IMR-90 (cell line): ENCODE data around the gene IZUMO4. TPM values are rescaled to one million over a fixed set of nuclear protein-coding genes. Genes with fewer than 3 reads are reported as not detected.

Source experiments
- ATAC-seq: fragments of 200-7000 bp; cut with Tn5 transposase; 2 replicates; pipeline ENCODE4 v1.9.1; 2020; ENCODE audit warnings: low read depth, mild to moderate bottlenecking, moderate library complexity
- BruUV-seq: library from RNA; stranded (reverse); fragments of 400-500 nt; replicated peaks from 2 replicates; lab custom pipeline; 2021; lab: Mats Ljungman, UMichigan
- CTCF ChIA-PET: fragments of 300-600 bp; formaldehyde crosslinking; extraction: SDS; loops from one replicate; lab custom pipeline; 2021; ENCODE audit warnings: antibody characterized with exemption; lab: Yijun Ruan, JAX
- POLR2A ChIA-PET: fragments of 300-600 bp; sonication (Branson Sonifier 250); formaldehyde crosslinking; loops from one replicate; lab custom pipeline; 2022; ENCODE audit warnings: antibody characterized with exemption; ENCODE audit not compliant: unreplicated experiment; lab: Charles Lee
- DNase-seq: peaks from one replicate; pipeline ENCODE4 v3.0.0; 2013
- H2AFZ ChIP-seq: replicated peaks from 2 replicates; pipeline ENCODE3; 2013; ENCODE audit warnings: low read length, mild to moderate bottlenecking; ENCODE audit not compliant: poor library complexity
- H2AK5ac ChIP-seq: 2 replicates; pipeline ENCODE4 v1.6.1; 2013; ENCODE audit warnings: low read depth, low read length, inconsistent platforms
- H2AK9ac ChIP-seq: replicated peaks from 2 replicates; pipeline ENCODE3; 2013; ENCODE audit warnings: mild to moderate bottlenecking, low read depth, low read length, moderate library complexity; ENCODE audit not compliant: poor library complexity
- H2BK120ac ChIP-seq: 2 replicates; pipeline ENCODE4 v1.6.1; 2013; ENCODE audit warnings: low read depth, low read length, inconsistent platforms
- H2BK15ac ChIP-seq: 3 replicates; pipeline ENCODE4 v1.6.1; 2013; ENCODE audit warnings: low read depth, low read length, inconsistent platforms
- H2BK20ac ChIP-seq: 2 replicates; pipeline ENCODE4 v1.6.1; 2013; ENCODE audit warnings: low read depth, mild to moderate bottlenecking, inconsistent platforms, low read length, moderate library complexity
- H2BK5ac ChIP-seq: 2 replicates; pipeline ENCODE4 v1.6.1; 2013; ENCODE audit warnings: mild to moderate bottlenecking, low read depth, low read length, inconsistent platforms; ENCODE audit not compliant: poor library complexity, severe bottlenecking
- H3K14ac ChIP-seq: replicated peaks from 2 replicates; pipeline ENCODE4 v1.6.1; 2013; ENCODE audit warnings: low read depth, low read length, inconsistent platforms
- H3K18ac ChIP-seq: 2 replicates; pipeline ENCODE4 v1.6.1; 2013; ENCODE audit warnings: low read depth, low read length, control low read depth
- H3K23ac ChIP-seq: 2 replicates; pipeline ENCODE4 v1.6.1; 2013; ENCODE audit warnings: low read depth, low read length, inconsistent platforms
- H3K27ac ChIP-seq: 2 replicates; pipeline ENCODE4 v1.5.1; 2013; ENCODE audit warnings: mild to moderate bottlenecking, control low read depth, low read length; ENCODE audit not compliant: insufficient read depth
- H3K27me3 ChIP-seq: 2 replicates; pipeline ENCODE4 v1.6.1; 2013; ENCODE audit warnings: low read length; ENCODE audit not compliant: control insufficient read depth, insufficient read depth
- H3K36me3 ChIP-seq: 2 replicates; pipeline ENCODE4 v1.6.1; 2013; ENCODE audit warnings: low read length, mixed read lengths; ENCODE audit not compliant: control insufficient read depth, insufficient read depth
- H3K4ac ChIP-seq: 2 replicates; pipeline ENCODE4 v1.6.1; 2013; ENCODE audit warnings: low read depth, low read length, inconsistent platforms
- H3K4me1 ChIP-seq: 2 replicates; pipeline ENCODE4 v1.6.1; 2013; ENCODE audit warnings: low read length, mixed read lengths; ENCODE audit not compliant: control insufficient read depth, insufficient read depth
- H3K4me2 ChIP-seq: 2 replicates; pipeline ENCODE4 v1.6.1; 2013; ENCODE audit warnings: low read depth, mild to moderate bottlenecking, control low read depth, low read length, moderate library complexity
- H3K4me3 ChIP-seq: 2 replicates; pipeline ENCODE4 v1.5.1; 2013; ENCODE audit warnings: low read depth, mild to moderate bottlenecking, control low read depth, low read length, moderate library complexity; ENCODE audit not compliant: insufficient read depth
- H3K56ac ChIP-seq: 2 replicates; pipeline ENCODE4 v1.6.1; 2013; ENCODE audit warnings: low read length, inconsistent platforms; ENCODE audit not compliant: insufficient read depth; ENCODE audit errors: extremely low read depth
- H3K79me1 ChIP-seq, 2 experiments: 2 replicates each; pipeline ENCODE4 v1.6.1; 2013; ENCODE audit warnings: low read length in 2 of 2, inconsistent platforms in 1 of 2, low read depth in 1 of 2
- H3K9ac ChIP-seq: 2 replicates; pipeline ENCODE4 v1.6.1; 2013; ENCODE audit warnings: low read depth, low read length, control low read depth
- H3K9me1 ChIP-seq: 2 replicates; pipeline ENCODE4 v1.6.1; 2013; ENCODE audit warnings: low read length, inconsistent platforms; ENCODE audit not compliant: insufficient read depth
- H3K9me3 ChIP-seq: 2 replicates; pipeline ENCODE4 v1.6.1; 2013; ENCODE audit warnings: low read length; ENCODE audit not compliant: control insufficient read depth, insufficient read depth
- H4K20me1 ChIP-seq: 2 replicates; pipeline ENCODE4 v1.6.1; 2013; ENCODE audit warnings: low read length, inconsistent platforms; ENCODE audit not compliant: insufficient read depth
- H4K5ac ChIP-seq: 2 replicates; pipeline ENCODE4 v1.6.1; 2013; ENCODE audit warnings: mild to moderate bottlenecking, low read depth, low read length, control low read depth
- H4K8ac ChIP-seq, 2 experiments: 2 replicates each; pipeline ENCODE4 v1.6.1; 2013; ENCODE audit warnings: low read depth in 2 of 2, low read length in 2 of 2, control low read depth in 1 of 2, inconsistent platforms in 1 of 2
- H4K91ac ChIP-seq: 2 replicates; pipeline ENCODE4 v1.6.1; 2013; ENCODE audit warnings: low read depth, low read length, inconsistent platforms; ENCODE audit not compliant: insufficient read depth
- CHD1 ChIP-seq: IDR thresholded peaks from 2 replicates; pipeline ENCODE4 v1.6.1; 2012; ENCODE audit warnings: low read depth, low read length, improper control_type of control experiment
- MAFK ChIP-seq: IDR thresholded peaks from 2 replicates; pipeline ENCODE4 v1.6.1; 2012; ENCODE audit warnings: low read depth, low read length, improper control_type of control experiment
- POLR2A ChIP-seq: IDR thresholded peaks from 2 replicates; pipeline ENCODE4 v1.6.1; 2012; ENCODE audit warnings: mild to moderate bottlenecking, low read depth, low read length
- RFX5 ChIP-seq: IDR thresholded peaks from 2 replicates; pipeline ENCODE4 v1.8.0; 2012; ENCODE audit warnings: low read depth, mild to moderate bottlenecking, low read length, moderate library complexity
- WGBS, 2 experiments: methylation state at CpG; one replicate each; pipeline versions ENCODE4 v1.1.5 to v1.1.7; 2013; ENCODE audit warnings: missing lambda C conversion rate in 2 of 2; ENCODE audit not compliant: insufficient read length in 1 of 2; ENCODE audit errors: extremely low coverage in 2 of 2; 5-methylcytosine and 5-hydroxymethylcytosine counted together
- dilution Hi-C: fragments of 300-500 bp; cut with HindIII; formaldehyde crosslinking; loops from one replicate; pipeline ENCODE4 v1.14.3; 2018; ENCODE audit warnings: low sequenced_read_pairs; ENCODE audit not compliant: unreplicated experiment
- in situ Hi-C: fragments of 300-500 bp; cut with MboI; formaldehyde crosslinking; loops from 3 replicates; pipeline ENCODE4 v1.14.3; 2019; ENCODE audit warnings: low sequenced_read_pairs, inconsistent platforms, mixed read lengths
- intact Hi-C: fragments of 100-400 bp; cut with micrococcal nuclease; formaldehyde crosslinking; loops from 2 replicates; pipeline ENCODE4 v1.10.0; 2022
- polyA plus RNA-seq, 3 experiments: library from polyadenylated mRNA; depleted of rRNA; stranded (reverse); fragments of >200 nt; gene quantifications; 2 replicates each; pipeline ENCODE4 v1.2.3, GENCODE V29; 2012; ENCODE audit warnings: low replicate concordance in 1 of 3
- total RNA-seq: library from RNA; depleted of rRNA; stranded (reverse); fragments of >200 nt; gene quantifications from 2 replicates; pipeline ENCODE4 v1.2.3, GENCODE V29; 2012

IZUMO4 gene
- total and polyA plus RNA-seq, 2 of the 4 experiments (the other 2 are of a cell fraction) = 0.72 to 2.8 TPM

- Histone ChIP-seq H3K23ac (no peak overlapping the region), H4K5ac (no peak overlapping the region), H3K79me1 (peaks cover 16 to 63% of the 10 kb centered on the region in 2 experiments), H4K8ac (no peak overlapping the region), H3K36me3 (peaks cover 25% of the 10 kb centered on the region), H3K9me1 (peaks cover 10% of the 10 kb centered on the region; the same call in 1 of the 2 replicates), H2AFZ (no peak overlapping the region), H3K27ac (no peak overlapping the region), H3K4me3 (no peak overlapping the region), H3K4me1 (peaks cover 2% of the 10 kb centered on the region; the same call in 1 of the 2 replicates), H4K20me1 (peaks cover 99% of the 10 kb centered on the region), H2AK5ac (no peak overlapping the region), H2BK120ac (no peak overlapping the region), H4K91ac (no peak overlapping the region), H2BK5ac (no peak overlapping the region), H3K18ac (no peak overlapping the region), H2BK15ac (no peak overlapping the region), H3K4me2 (no peak overlapping the region), H3K27me3 (no peaks in the 10 kb centered on the region), H3K4ac (no peak overlapping the region), H2AK9ac (no peak overlapping the region), H3K14ac (no peak overlapping the region), H3K9ac (no peak overlapping the region), H3K56ac (no peak overlapping the region), H2BK20ac (no peak overlapping the region), H3K9me3 (no peaks in the 10 kb centered on the region)
- CTCF ChIA-PET = no interaction called here
- intact Hi-C loops = no loop called here
- DNase-seq (no peak), ATAC-seq (no peak)
- BruUV-seq = no TSS peak
- no peak for TF ChIP-seq RFX5
- no peak for TF ChIP-seq POLR2A
- TF ChIP-seq CHD1 = no peak
- no peak for TF ChIP-seq MAFK
- in situ Hi-C loops = no loop called here
- WGBS, 2 experiments = 90% methylated on average over 2 of the region's 15 CpGs; no CpG with 5 or more reads in 1 of the 2 experiments
- POLR2A ChIA-PET = no interaction called here
- dilution Hi-C loops = no loop called here
Measured at GRCh38 chr19:2142173-2142829, 45.6 kb downstream of the IZUMO4 start.
